Transverse colon (tissue), 4 donors: ENCODE data around the gene PKP4. TPM values are rescaled to one million over a fixed set of nuclear protein-coding genes. Genes with fewer than 3 reads are reported as not detected.
"Not testable (repeated sequence)": the region's sequence is repeated elsewhere in the genome, so short reads cannot be mapped to it uniquely, and the experiment has no call there.

Experiments
- DNase-seq: peaks from one replicate; pipeline ENCODE4 v3.0.0-alpha.2; 2019
- H3K27ac ChIP-seq, 4 donors: fragments of 200-600 bp; sonication (generic); 2 replicates each; pipeline ENCODE4 v1.5.1; 2016 to 2018; ENCODE audit warnings: inconsistent platforms in 4 of 4
- H3K27me3 ChIP-seq: fragments of 200-600 bp; sonication (generic); 2 replicates; pipeline ENCODE4 v1.5.1; 2017; ENCODE audit warnings: inconsistent platforms
- H3K36me3 ChIP-seq, 4 donors: fragments of 200-600 bp; sonication (generic); 2 replicates each; pipeline ENCODE4 v1.5.1; 2017 to 2019; ENCODE audit warnings: inconsistent platforms in 4 of 4
- H3K4me1 ChIP-seq, 4 donors: fragments of 200-600 bp; sonication (generic); 2 replicates each; pipeline ENCODE4 v1.5.1; 2017 to 2020; ENCODE audit warnings: inconsistent platforms in 4 of 4
- H3K4me3 ChIP-seq, 4 donors: fragments of 200-600 bp; sonication (generic); 1 replicate in 1 of 4; 2 replicates in 3 of 4; pipeline versions ENCODE4 v1.5.1 to v1.6.1; 2017 to 2019; ENCODE audit warnings: inconsistent platforms in 4 of 4
- H3K9me3 ChIP-seq, 2 donors: fragments of 200-600 bp; sonication (generic); 2 replicates each; pipeline ENCODE4 v1.5.1; 2017 to 2019; ENCODE audit warnings: inconsistent platforms in 2 of 2
- CTCF ChIP-seq, 5 experiments: fragments of 200-600 bp in 3 of 5; fragments of 450-650 bp in 2 of 5; sonication (generic) in 3 of 5; IDR thresholded peaks; 1 replicate in 2 of 5; 2 replicates in 3 of 5; pipeline ENCODE4 v1.5.1; 2016 to 2017; ENCODE audit warnings: antibody characterized with exemption in 5 of 5, inconsistent platforms in 3 of 5, mild to moderate bottlenecking in 2 of 5, moderate library complexity in 1 of 5
- EP300 ChIP-seq: sonication (generic); formaldehyde crosslinking; IDR thresholded peaks from one replicate; pipeline ENCODE4 v1.6.1; 2017; ENCODE audit warnings: antibody characterized with exemption, low read depth
- POLR2A ChIP-seq: fragments of 450-650 bp; IDR thresholded peaks from one replicate; pipeline ENCODE4 v1.6.1; 2016; ENCODE audit warnings: antibody characterized with exemption, mild to moderate bottlenecking, moderate library complexity
- POLR2AphosphoS5 ChIP-seq, 3 donors: sonication (generic); formaldehyde crosslinking; IDR thresholded peaks; one replicate each; pipeline ENCODE4 v1.6.1; 2016; ENCODE audit warnings: antibody characterized with exemption in 3 of 3
- WGBS, 2 donors: methylation state at CpG; one replicate each; pipeline ENCODE4 v1.1.5; 2018; ENCODE audit warnings: low coverage in 1 of 2; 5-methylcytosine and 5-hydroxymethylcytosine counted together
- in situ Hi-C, 4 donors: fragments of 200-750 bp; cut with MboI; loops; one replicate each; pipeline versions ENCODE4 v1.15.0 to v1.15.1; 2017; ENCODE audit warnings: low sequenced_read_pairs in 3 of 4, low pct_ligation_motif_present in 1 of 4, low pct_unique_long_range_greater_than_20kb in 1 of 4
- intact Hi-C: fragments of 100-400 bp; cut with DNase I; formaldehyde crosslinking; loops from one replicate; pipeline ENCODE4 v1.15.1; 2023; ENCODE audit warnings: low total_unique reads
- total RNA-seq, 4 donors: library from RNA; depleted of rRNA; stranded (reverse); fragments of >200 nt; gene quantifications; one replicate each; pipeline ENCODE4 v1.1.0, GENCODE V29; 2016

Gene PKP4
- total RNA-seq, 4 donors from 2014 or later, result 28.1 to 70.3 (median 58.3) TPM

DNA sequence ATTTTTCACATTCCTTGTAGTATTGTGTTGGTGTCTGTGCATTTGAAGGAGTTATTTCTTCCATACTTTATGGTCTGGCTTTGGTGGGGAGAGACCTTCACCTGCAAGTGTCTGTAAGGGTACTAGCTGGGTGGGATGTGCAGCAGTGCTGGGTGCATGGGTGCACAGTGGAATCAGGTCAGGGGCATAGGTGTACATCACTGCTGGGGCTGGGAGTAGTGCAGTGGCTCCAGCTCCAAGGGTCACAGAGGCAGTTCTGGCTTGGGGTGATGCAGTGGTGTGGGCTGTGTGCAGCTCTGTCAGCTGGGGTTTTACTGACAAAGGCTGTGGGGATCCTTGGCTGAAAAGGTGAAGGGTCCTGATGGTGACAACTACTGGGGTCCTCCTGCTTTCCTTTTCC is 45.0 kb upstream of the PKP4 start:
- Histone ChIP-seq H3K27ac (no peak overlapping the region), H3K4me1 (no peaks in the 10 kb centered on the region), H3K4me3 (no peak overlapping the region), H3K36me3 (no peaks in the 10 kb centered on the region), H3K27me3 (no peaks in the 10 kb centered on the region), H3K9me3 (peaks cover 8 to 10% of the 10 kb centered on the region in 2 donors)
- TF ChIP-seq EP300 (no peak), POLR2A (no peak), CTCF (IDR thresholded peaks at IDR 0.05) (no peak), POLR2AphosphoS5 (IDR thresholded peaks at IDR 0.05) (no peak)
- no peak for DNase-seq
- in situ Hi-C loops (no loop called here), intact Hi-C loops (no loop called here)

DNA sequence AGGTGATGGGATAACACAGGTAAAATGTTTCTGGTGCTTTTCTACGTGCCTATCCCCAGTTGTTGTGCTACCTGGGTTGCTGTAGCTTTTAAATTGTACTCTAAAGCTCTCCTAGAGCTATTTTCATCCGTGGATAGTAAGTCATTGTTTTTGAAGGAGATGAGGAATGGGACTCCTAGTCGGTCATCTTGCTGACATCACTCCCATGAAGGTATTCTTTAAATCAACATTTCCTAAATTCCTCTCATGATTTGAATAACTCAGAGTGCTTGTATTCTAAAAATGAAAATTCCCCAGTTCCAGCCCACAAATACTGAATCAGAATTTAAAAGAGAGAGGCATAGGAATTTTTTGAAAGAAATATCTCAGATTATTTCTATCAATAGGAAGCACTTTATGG is 44.5 kb upstream of the PKP4 start:
- intact Hi-C loops, result no loop called here
- Histone ChIP-seq H3K36me3 (no peaks in the 10 kb centered on the region), H3K27ac (no peak overlapping the region), H3K9me3 (peaks cover 8 to 10% of the 10 kb centered on the region in 2 donors), H3K4me3 (no peak overlapping the region), H3K27me3 (no peaks in the 10 kb centered on the region), H3K4me1 (no peaks in the 10 kb centered on the region)
- in situ Hi-C loops, result no loop called here
- TF ChIP-seq POLR2A (no peak), POLR2AphosphoS5 (IDR thresholded peaks at IDR 0.05) (no peak)
- no peak for DNase-seq
- 58 to 90% methylated on average over 2 to 3 of the region's 3 CpGs for WGBS, 2 donors

GRCh38 chr2:158413581-158413980 is 43.2 kb upstream of the PKP4 start:
- WGBS, 2 donors, result 52 to 57% methylated on average over 2 of the region's 2 CpGs
- H3K4me1 ChIP-seq, result no peaks in the 10 kb centered on the region

DNA sequence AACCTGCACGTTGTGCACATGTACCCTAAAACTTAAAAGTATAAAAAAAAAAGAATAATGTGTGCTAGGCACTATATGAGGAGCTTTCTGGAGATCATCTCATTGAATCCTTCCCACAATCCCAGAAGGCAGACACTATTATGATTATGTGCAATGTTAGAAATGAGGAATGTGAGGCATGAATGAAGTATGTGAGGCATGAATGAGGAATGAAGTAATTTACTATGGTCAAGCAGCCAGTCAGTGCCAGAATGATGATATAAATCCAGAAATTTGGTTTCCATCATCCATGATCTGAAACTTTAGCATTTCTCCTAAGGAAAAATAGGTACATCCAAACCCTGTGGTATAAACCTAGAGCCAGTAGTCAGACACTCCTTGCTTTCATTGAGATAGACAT is 42.2 kb upstream of the PKP4 start:
- Histone ChIP-seq H3K27me3 (no peaks in the 10 kb centered on the region), H3K4me1 (no peaks in the 10 kb centered on the region), H3K27ac (no peak overlapping the region), H3K36me3 (no peaks in the 10 kb centered on the region), H3K9me3 (peaks cover 8 to 10% of the 10 kb centered on the region in 2 donors), H3K4me3 (no peak overlapping the region)
- in situ Hi-C loops, result no loop called here
- TF ChIP-seq POLR2A, result no peak
- no peak for TF ChIP-seq CTCF (IDR thresholded peaks at IDR 0.05)
- no peak for TF ChIP-seq EP300
- no peak for TF ChIP-seq POLR2AphosphoS5 (IDR thresholded peaks at IDR 0.05)
- intact Hi-C loops, result no loop called here
- DNase-seq, result no peak
- WGBS, 2 donors, result 73 to 80% methylated on average over 1 of the region's 1 CpG

More at GRCh38 chr2:158413581-158413980, 43.2 kb upstream of the PKP4 start:
- TF ChIP-seq POLR2A (no peak), POLR2AphosphoS5 (IDR thresholded peaks at IDR 0.05) (no peak), CTCF (IDR thresholded peaks at IDR 0.05) (no peak), EP300 (no peak)
- no peaks in the 10 kb centered on the region for H3K27me3 ChIP-seq
- in situ Hi-C loops, result no loop called here
- H3K27ac ChIP-seq, result no peak overlapping the region
- intact Hi-C loops, result no loop called here
- H3K9me3 ChIP-seq, result peaks cover 8 to 10% of the 10 kb centered on the region in 2 donors
- no peak for DNase-seq
- H3K4me3 ChIP-seq, result no peak overlapping the region
- H3K36me3 ChIP-seq, result no peaks in the 10 kb centered on the region

GRCh38 chr2:158432117-158432516 is 24.6 kb upstream of the PKP4 start:
- DNase-seq, result no peak
- Histone ChIP-seq H3K4me1 (no peaks in the 10 kb centered on the region), H3K36me3 (peaks cover 0 to 2% (median 0%) of the 10 kb centered on the region in 4 donors), H3K4me3 (no peak overlapping the region), H3K9me3 (peaks cover 4 to 8% of the 10 kb centered on the region in 2 donors), H3K27me3 (no peaks in the 10 kb centered on the region), H3K27ac (no peak overlapping the region)
- in situ Hi-C loops, result no loop called here
- intact Hi-C loops, result no loop called here
- TF ChIP-seq POLR2A, result no peak

- in situ Hi-C loops, H3K27me3 ChIP-seq, DNase-seq, H3K27ac ChIP-seq, H3K4me1 ChIP-seq, H3K36me3 ChIP-seq, H3K9me3 ChIP-seq, H3K4me3 ChIP-seq, intact Hi-C loops: not testable (repeated sequence)
- WGBS, 2 donors, result 84 to 96% methylated on average over 5 to 13 of the region's 13 CpGs
These were observed 23.0 kb upstream of the PKP4 start for GRCh38 chr2:158433716-158434115.

GRCh38 chr2:158439062-158439461 is 17.7 kb upstream of the PKP4 start:
- whole genome bisulfite sequencing, 2 donors, result 89 to 100% methylated on average over 3 to 4 of the region's 4 CpGs
- intact Hi-C loops, in situ Hi-C loops: not testable (repeated sequence)

More at GRCh38 chr2:158439062-158439461, 17.7 kb upstream of the PKP4 start:
- not testable (repeated sequence) for H3K27ac ChIP-seq, H3K4me1 ChIP-seq, H3K36me3 ChIP-seq, H3K9me3 ChIP-seq, H3K27me3 ChIP-seq, DNase-seq, H3K4me3 ChIP-seq
